Retinal pigment epithelial cell (primary cell): ENCODE data around the gene TNFRSF19.

Experiments
- DNase-seq: peaks from one replicate; pipeline ENCODE4 v3.0.0-alpha.2; 2010; ENCODE audit warnings: low read depth
- H3K4me3 ChIP-seq: 2 replicates; pipeline ENCODE4 v1.5.1; 2011; ENCODE audit warnings: mild to moderate bottlenecking, low read length, control low read depth, moderate library complexity
- CTCF ChIP-seq: conservative IDR thresholded peaks from 2 replicates; pipeline ENCODE4 v1.5.1; 2011; ENCODE audit warnings: low read depth, low read length, control low read depth, inconsistent platforms

TNFRSF19 gene

GRCh38 chr13:23724196-23724970 lies 154.2 kb downstream of the TNFRSF19 start:
- no peak for DNase-seq
- no peak for TF ChIP-seq CTCF
- no peak overlapping the region for H3K4me3 ChIP-seq
